Measurements from ENCODE around the gene GNAQ. TPM values are rescaled to one million over a fixed set of nuclear protein-coding genes. Genes with fewer than 3 reads are reported as not detected.
"Not testable (repeated sequence)": the region's sequence is repeated elsewhere in the genome, so short reads cannot be mapped to it uniquely, and the experiment has no call there.

The GNAQ gene
- total and polyA plus RNA-seq, 2 donors, result 42.2 to 78.5 TPM

GRCh38 chr9:77783518-77783917 is 248.1 kb downstream of the GNAQ start:
- Histone ChIP-seq H3K4me3 (ENCODE audit: low read depth, low read length) (no peak overlapping the region), H3K4me1 (ENCODE audit: insufficient read depth) (no peaks in the 10 kb centered on the region), H3K36me3 (ENCODE audit: insufficient read depth) (no peaks in the 10 kb centered on the region), H3K27ac (ENCODE audit: low read depth) (no peak overlapping the region)
- no peak for DNase-seq (ENCODE audit: extremely low spot score)
- WGBS, result 63% methylated on average over 3 of the region's 3 CpGs

GRCh38 chr9:77779010-77779409 is 252.6 kb downstream of the GNAQ start:
- Histone ChIP-seq H3K36me3 (ENCODE audit: insufficient read depth) (no peaks in the 10 kb centered on the region), H3K4me3 (ENCODE audit: low read depth, low read length) (no peak overlapping the region), H3K27ac (ENCODE audit: low read depth) (no peak overlapping the region), H3K4me1 (ENCODE audit: insufficient read depth) (no peaks in the 10 kb centered on the region)
- 68% methylated on average over 2 of the region's 2 CpGs for WGBS
- no peak for DNase-seq (ENCODE audit: extremely low spot score)

DNA sequence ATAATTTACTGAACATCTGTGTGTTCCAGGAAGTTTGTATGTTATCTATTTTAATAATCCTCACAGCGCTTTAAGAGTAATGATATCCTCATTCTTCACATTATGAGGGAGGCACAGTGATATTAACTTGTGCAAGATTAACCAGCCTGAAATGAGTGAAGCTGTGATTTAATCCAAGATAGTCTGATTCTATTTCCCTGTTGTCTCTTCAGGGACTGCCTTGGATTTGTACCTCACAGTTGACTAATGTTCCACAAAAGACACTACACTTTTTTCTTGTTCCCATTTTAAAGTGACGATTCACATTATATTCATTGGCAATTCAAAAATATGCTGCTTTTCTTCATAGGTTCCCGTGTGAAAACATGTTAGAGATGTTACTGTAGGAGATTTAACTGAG is 258.2 kb downstream of the GNAQ start:
- Histone ChIP-seq H3K4me3 (ENCODE audit: low read depth, low read length) (no peak overlapping the region), H3K4me1 (ENCODE audit: insufficient read depth) (no peaks in the 10 kb centered on the region), H3K36me3 (ENCODE audit: insufficient read depth) (no peaks in the 10 kb centered on the region), H3K27ac (ENCODE audit: low read depth) (no peak overlapping the region)
- 85% methylated on average over 3 of the region's 3 CpGs for WGBS
- DNase-seq (ENCODE audit: extremely low spot score), result no peak

- WGBS, result 68% methylated on average over 5 of the region's 5 CpGs
- no peaks in the 10 kb centered on the region for H3K4me1 ChIP-seq (ENCODE audit: insufficient read depth)
- H3K4me3 ChIP-seq (ENCODE audit: low read depth, low read length), result no peak overlapping the region
- no peak overlapping the region for H3K27ac ChIP-seq (ENCODE audit: low read depth)
- no peak for DNase-seq (ENCODE audit: extremely low spot score)
- H3K36me3 ChIP-seq (ENCODE audit: insufficient read depth), result no peaks in the 10 kb centered on the region
Measured at GRCh38 chr9:77772646-77773045, 259.0 kb downstream of the GNAQ start.

- 97% methylated on average over 3 of the region's 3 CpGs for WGBS
- H3K36me3 ChIP-seq (ENCODE audit: insufficient read depth), result no peaks in the 10 kb centered on the region
- DNase-seq (ENCODE audit: extremely low spot score), result no peak
- H3K4me3 ChIP-seq (ENCODE audit: low read depth, low read length), result no peak overlapping the region
- H3K27ac ChIP-seq (ENCODE audit: low read depth), result no peak overlapping the region
- no peaks in the 10 kb centered on the region for H3K4me1 ChIP-seq (ENCODE audit: insufficient read depth)
Measured at GRCh38 chr9:77771171-77771570, 260.4 kb downstream of the GNAQ start.

DNA sequence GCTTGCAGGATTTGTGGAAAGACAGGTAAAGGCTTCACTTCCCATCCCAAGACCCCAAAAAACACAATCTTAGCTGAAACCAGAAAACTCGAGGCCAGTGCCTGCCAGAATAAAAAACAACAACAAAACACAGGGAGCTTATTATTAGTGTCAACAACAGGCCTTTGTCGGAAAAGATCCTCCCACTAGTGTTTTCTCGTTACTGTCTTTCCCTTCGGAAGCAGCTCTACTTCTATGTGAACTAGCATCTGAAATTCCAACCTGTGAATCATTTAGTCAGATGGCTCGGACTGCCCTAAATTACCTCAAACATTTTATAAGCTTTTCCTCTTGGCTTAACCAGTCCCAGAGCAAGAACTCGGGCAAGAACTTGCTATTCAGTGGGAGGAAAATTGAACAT is 261.3 kb downstream of the GNAQ start:
- no peak overlapping the region for H3K4me3 ChIP-seq (ENCODE audit: low read depth, low read length)
- no peaks in the 10 kb centered on the region for H3K4me1 ChIP-seq (ENCODE audit: insufficient read depth)
- no peak for DNase-seq (ENCODE audit: extremely low spot score)
- WGBS, result 84% methylated on average over 6 of the region's 6 CpGs
- H3K27ac ChIP-seq (ENCODE audit: low read depth), result no peak overlapping the region
- H3K36me3 ChIP-seq (ENCODE audit: insufficient read depth), result no peaks in the 10 kb centered on the region

DNA sequence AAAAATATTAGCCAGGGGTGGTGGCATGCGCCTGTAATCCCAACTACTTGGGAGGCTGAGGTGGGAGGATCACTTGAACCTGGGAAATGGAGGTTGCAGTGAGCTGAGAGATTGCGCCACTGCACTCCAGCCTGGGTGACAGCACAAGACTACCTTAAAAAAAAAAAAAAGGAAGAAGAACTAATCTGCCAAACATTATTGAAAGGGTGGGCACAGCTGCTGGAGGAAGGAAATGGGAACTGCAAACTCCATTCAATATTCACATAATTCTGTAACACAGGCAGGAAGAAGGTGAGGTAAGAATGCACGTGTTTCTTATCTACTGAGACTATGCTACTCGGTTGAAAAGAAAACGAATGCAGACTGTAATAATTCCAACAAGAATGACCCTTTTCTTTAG is 262.4 kb downstream of the GNAQ start:
- no peaks in the 10 kb centered on the region for H3K4me1 ChIP-seq (ENCODE audit: insufficient read depth)
- no peak overlapping the region for H3K27ac ChIP-seq (ENCODE audit: low read depth)
- no peaks in the 10 kb centered on the region for H3K36me3 ChIP-seq (ENCODE audit: insufficient read depth)
- H3K4me3 ChIP-seq (ENCODE audit: low read depth, low read length), result no peak overlapping the region
- DNase-seq (ENCODE audit: extremely low spot score), result no peak
- 81% methylated on average over 5 of the region's 5 CpGs for WGBS

- H3K27ac ChIP-seq (ENCODE audit: low read depth), result no peak overlapping the region
- H3K4me3 ChIP-seq (ENCODE audit: low read depth, low read length), result no peak overlapping the region
- DNase-seq (ENCODE audit: extremely low spot score), result no peak
- H3K4me1 ChIP-seq (ENCODE audit: insufficient read depth), result no peaks in the 10 kb centered on the region
- H3K36me3 ChIP-seq (ENCODE audit: insufficient read depth), result no peaks in the 10 kb centered on the region
- WGBS, result 48% methylated on average over 3 of the region's 3 CpGs
Measured at GRCh38 chr9:77766587-77766986, 265.0 kb downstream of the GNAQ start.

DNA sequence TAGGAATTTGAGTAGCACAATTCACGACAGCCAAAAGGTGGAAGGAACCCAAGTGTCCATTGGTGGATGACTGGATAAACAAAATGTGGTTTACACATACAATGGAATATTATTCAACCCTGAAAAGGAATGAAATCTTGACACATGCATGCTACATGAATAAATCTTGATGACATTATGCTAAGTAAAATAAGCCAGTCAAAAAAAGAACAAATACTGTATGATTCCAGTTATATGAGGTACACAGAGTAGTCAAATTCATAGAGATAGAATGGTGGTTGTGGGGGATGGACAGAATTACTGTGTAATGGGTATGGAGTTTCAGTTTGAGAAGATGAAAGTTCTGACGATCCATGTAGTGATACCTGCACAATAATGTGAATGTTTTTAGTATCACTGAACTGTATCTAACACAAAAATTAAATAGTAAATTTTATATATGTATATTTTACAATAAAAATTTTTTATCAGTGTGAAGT is 265.8 kb downstream of the GNAQ start:
- no peak overlapping the region for H3K4me3 ChIP-seq (ENCODE audit: low read depth, low read length)
- no peak overlapping the region for H3K27ac ChIP-seq (ENCODE audit: low read depth)
- WGBS, result 85% methylated on average over 2 of the region's 2 CpGs
- DNase-seq (ENCODE audit: extremely low spot score), result no peak
- H3K36me3 ChIP-seq (ENCODE audit: insufficient read depth), result no peaks in the 10 kb centered on the region
- no peaks in the 10 kb centered on the region for H3K4me1 ChIP-seq (ENCODE audit: insufficient read depth)

DNA sequence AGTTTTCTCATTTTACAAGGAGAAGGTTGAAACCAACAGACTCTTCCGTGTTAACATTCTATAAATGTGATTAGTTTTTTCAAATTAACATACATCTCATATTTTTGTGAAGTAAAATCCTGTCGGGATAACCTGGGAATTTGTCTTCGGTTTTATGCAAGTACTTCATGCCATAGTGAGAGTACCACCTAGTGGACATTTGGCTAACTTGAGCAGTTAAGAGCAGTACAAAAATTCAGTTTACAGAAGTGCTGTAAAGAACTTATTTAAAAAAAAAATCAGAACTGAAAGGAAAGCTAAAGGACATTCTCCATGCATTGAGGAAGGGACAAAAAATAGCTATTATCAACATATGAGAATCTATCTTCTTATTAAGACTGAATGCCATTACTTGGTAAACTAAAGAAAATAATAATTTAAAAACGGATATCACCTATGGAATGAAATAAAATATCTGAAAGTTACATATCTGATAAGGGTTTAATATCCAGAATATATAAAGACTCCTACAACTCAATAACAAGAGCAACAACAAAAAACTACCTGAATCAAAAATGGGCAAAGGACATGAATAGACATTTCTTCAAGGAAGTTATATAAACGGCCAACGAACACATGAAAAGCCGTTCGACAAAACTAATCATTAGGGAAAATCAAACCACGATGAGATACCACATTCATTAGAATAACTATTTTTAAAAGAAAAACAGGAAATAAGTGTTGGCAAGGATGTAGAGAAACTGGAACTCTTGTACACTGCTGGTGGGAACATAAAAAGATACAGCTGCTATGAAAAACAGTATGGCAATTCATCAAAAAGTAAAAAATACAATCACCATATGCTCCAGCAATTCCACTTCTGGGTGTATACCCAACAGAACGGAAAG is 266.5 kb downstream of the GNAQ start:
- Histone ChIP-seq H3K4me3 (ENCODE audit: low read depth, low read length) (no peak overlapping the region), H3K27ac (ENCODE audit: low read depth) (no peak overlapping the region), H3K4me1 (ENCODE audit: insufficient read depth) (no peaks in the 10 kb centered on the region), H3K36me3 (ENCODE audit: insufficient read depth) (no peaks in the 10 kb centered on the region)
- 83% methylated on average over 10 of the region's 10 CpGs for WGBS
- DNase-seq (ENCODE audit: extremely low spot score), result no peak

DNA sequence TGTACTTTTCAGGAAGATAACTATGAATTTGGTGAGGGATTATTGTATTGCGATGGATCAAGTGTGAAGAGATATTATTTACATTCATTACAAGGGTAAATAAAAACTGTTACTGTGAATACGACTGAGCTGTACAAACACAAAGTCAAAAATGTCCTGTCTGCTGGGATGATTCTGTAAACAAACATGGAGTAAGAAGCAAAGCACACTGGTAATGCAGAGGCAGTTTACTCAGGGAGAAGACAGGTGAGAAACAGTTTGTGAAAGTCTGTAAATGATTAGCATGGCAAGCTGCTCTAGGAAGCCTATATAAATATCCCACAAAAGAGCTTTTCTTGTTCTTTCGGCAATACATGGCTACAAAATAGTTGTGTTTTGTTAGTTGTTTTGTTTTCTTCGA is 268.0 kb downstream of the GNAQ start:
- DNase-seq (ENCODE audit: extremely low spot score), result no peak
- no peaks in the 10 kb centered on the region for H3K36me3 ChIP-seq (ENCODE audit: insufficient read depth)
- no peaks in the 10 kb centered on the region for H3K4me1 ChIP-seq (ENCODE audit: insufficient read depth)
- no peak overlapping the region for H3K4me3 ChIP-seq (ENCODE audit: low read depth, low read length)
- 76% methylated on average over 4 of the region's 4 CpGs for WGBS
- no peak overlapping the region for H3K27ac ChIP-seq (ENCODE audit: low read depth)

GRCh38 chr9:77760919-77761318 is 270.7 kb downstream of the GNAQ start:
- H3K4me3 ChIP-seq (ENCODE audit: low read depth, low read length); H3K27ac ChIP-seq (ENCODE audit: low read depth); H3K36me3 ChIP-seq (ENCODE audit: insufficient read depth); H3K4me1 ChIP-seq (ENCODE audit: insufficient read depth); DNase-seq (ENCODE audit: extremely low spot score): not testable (repeated sequence)
- 96% methylated on average over 19 of the region's 25 CpGs for WGBS

DNA sequence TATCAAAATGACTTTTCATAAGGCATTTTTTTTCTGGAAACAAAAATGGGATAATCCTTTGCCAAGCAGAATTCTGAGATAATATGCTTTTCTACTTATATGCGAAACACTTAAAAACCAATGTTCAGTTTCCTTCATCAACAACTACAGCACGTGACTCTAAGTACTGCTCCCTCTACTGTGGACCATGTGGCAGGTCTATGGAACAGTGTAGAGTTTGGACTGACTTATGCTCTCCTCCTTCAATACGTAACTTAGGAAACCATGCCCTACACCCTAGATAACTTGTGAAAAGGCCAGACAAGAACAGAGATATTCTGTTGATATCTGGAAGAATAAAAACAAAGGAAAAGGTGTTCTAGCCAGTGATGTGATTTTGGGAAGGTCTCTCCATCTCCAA is 272.2 kb downstream of the GNAQ start:
- Histone ChIP-seq H3K4me1 (ENCODE audit: insufficient read depth) (no peaks in the 10 kb centered on the region), H3K27ac (ENCODE audit: low read depth) (no peak overlapping the region), H3K4me3 (ENCODE audit: low read depth, low read length) (no peak overlapping the region), H3K36me3 (ENCODE audit: insufficient read depth) (peaks cover 1% of the 10 kb centered on the region)
- WGBS, result 84% methylated on average over 3 of the region's 3 CpGs
- DNase-seq (ENCODE audit: extremely low spot score), result no peak

- no peaks in the 10 kb centered on the region for H3K4me1 ChIP-seq (ENCODE audit: insufficient read depth)
- H3K4me3 ChIP-seq (ENCODE audit: low read depth, low read length), result no peak overlapping the region
- DNase-seq (ENCODE audit: extremely low spot score), result no peak
- peaks cover 1% of the 10 kb centered on the region for H3K36me3 ChIP-seq (ENCODE audit: insufficient read depth)
- H3K27ac ChIP-seq (ENCODE audit: low read depth), result no peak overlapping the region
- WGBS, result 96% methylated on average over 1 of the region's 1 CpG
Measured at GRCh38 chr9:77756449-77756848, 275.2 kb downstream of the GNAQ start.
